G401.6 (cell line): ENCODE data around the gene NEU3.
"Not testable (repeated sequence)": the region's sequence is repeated elsewhere in the genome, so short reads cannot be mapped to it uniquely, and the experiment has no call there.

Source experiments
- FAIRE-seq: peaks from 2 replicates; lab custom pipeline; 2012; peaks lifted over from hg19 to GRCh38; lab: Jason Lieb, UNC

NEU3 gene, protein sequence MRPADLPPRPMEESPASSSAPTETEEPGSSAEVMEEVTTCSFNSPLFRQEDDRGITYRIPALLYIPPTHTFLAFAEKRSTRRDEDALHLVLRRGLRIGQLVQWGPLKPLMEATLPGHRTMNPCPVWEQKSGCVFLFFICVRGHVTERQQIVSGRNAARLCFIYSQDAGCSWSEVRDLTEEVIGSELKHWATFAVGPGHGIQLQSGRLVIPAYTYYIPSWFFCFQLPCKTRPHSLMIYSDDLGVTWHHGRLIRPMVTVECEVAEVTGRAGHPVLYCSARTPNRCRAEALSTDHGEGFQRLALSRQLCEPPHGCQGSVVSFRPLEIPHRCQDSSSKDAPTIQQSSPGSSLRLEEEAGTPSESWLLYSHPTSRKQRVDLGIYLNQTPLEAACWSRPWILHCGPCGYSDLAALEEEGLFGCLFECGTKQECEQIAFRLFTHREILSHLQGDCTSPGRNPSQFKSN

DNA sequence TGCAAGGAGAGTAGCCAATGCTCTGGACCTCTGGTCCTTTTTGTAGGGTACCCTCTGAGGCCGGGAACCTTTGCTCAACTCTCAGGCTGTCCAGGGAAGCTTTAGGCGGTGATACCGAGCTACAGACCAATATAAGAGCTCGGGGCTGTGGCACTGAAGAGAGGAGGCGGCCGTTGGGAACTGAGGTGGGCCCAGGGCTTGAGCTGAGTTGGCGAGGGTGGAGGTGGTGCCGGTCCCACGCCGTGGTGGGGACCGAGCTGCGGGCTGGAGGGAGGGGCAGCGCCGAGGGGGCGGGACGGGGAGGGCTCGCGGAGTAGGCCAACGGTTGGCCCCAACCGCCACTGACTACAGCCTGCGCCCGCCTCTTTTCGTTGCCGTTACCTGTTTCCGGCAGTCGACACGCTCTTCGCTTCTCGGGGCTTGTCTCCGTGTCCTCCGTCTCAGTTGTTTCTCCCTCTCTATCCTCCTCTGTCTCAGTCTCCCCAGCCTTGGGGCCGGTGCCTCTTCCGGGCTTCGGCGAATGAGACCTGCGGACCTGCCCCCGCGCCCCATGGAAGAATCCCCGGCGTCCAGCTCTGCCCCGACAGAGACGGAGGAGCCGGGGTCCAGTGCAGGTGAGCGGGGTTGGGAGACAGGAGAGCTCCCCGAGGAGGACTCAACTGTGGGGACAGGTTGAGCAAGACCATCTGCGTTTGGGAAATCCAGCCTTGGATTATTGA is at the start of gene NEU3:
Gene NEU3 (plus strand): TSS at position 393 of the 719 bp plus-strand sequence. CDS start 128 bp downstream, at position 521.
- peak; percentile 74 for FAIRE-seq

DNA sequence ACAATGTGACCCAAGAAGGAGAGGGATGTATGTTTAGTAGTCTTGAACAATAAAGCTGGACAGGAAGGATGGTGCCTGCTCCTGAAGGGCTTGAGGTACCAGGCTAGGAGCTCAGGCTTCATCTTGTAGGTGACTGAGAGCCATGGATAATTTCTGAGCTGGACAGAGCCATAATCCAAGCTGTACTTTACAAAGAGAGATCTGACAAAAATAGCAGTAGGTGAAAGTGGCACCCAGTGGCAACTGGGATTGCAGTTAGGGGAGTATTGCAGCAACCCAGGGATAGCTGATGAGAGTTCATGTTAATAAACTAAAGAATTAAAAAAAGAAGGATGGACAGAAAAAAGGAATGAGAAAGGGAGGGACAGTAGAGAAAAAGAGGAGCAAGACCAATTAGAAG is 47.2 kb upstream of the NEU3 start:
- no peak for FAIRE-seq

DNA sequence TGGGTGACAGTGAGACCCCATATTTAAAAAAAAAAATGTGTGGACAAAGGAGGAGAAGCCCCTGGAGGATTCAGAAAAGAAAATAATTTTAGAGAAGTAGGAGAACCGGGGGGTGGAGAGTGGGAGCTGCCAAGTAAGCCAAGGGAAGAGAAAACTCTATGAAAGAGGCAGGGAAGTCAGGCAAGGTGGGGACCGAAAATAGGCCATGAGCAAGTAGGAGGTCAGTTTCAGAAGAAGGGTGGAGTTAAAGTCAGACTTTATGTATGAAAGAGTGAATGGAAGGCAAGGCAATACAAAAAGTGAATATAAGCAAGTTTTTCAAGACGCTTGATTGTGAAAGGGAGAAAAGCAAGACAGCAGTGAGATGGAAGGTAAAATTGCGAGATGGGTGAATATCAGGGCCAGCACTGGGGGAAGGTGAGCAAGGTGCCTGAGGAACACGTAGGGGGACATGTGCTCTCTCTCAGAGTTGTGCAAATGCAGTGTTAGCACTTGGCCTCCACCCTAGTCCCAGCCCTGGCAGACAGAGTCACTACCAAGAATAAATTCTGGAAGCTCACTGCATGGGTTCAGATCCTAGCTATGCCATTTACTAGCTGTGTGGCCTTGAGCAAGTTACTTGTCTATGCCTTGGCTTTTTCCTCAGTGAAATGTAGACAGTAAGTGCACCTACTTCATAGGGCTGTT is 46.5 kb upstream of the NEU3 start:
- no peak for FAIRE-seq

DNA sequence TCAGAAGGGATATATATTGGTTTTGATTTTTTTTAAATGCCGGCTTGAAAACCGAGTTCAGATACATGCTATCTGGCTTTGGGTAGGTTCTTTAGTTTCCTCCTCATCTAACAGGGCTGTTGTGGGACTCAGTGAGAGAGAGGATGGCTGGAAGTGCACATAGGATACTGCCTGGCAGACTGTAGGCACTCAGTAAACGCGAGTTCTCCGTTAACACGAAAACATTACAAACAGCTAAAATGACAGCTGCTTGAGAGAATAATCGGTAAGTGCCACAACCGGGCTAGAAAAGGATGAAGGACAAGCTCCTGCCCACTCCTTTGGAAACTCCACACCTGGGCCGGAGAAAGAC is 40.2 kb upstream of the NEU3 start:
- no peak for FAIRE-seq

DNA sequence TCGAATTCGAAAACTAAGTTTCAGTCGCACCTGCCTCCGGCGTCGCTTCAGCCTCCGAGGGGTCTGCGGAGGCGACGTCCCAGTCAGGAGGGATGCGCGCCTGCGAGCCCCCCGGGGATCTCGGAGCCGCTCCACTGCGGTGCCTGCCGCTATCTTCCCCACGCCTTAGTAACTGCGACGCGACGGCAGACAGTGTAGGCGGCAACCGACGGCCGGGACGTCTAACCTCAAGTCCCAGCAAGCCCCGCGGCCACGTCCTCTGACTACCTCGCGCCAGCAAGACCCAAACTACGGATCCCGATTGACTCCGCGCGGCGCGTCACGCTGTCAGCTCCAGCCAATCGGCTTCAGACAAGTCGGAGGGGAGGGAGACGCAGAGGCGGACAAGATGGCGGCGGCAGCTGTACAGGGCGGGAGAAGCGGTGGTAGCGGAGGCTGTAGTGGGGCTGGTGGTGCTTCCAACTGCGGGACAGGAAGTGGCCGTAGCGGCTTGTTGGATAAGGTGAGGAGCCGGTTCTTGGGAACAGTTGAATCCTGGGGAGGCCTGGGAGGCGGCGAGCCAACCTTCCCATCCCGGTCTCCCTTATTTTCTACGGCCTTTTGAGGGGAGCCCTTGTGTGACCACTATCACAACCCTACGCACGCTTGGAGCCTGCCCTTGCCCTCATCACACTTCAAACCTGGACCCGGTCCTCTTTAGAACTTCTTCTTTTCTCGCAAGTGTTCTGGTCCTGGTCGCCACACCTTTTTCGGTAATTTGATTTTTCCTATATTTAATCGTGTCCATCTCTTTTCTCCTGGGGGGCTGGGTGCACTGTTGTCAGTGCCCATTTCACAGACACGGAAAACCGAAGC is 39.6 kb upstream of the NEU3 start, which contains the start of the genes SPCS2 and XRRA1:
Gene SPCS2 (plus strand): TSS at position 369 of the 855 bp plus-strand sequence. CDS start 20 bp downstream, at position 389.
Gene XRRA1 (minus strand): TSS at position 194 of the 855 bp plus-strand sequence. CDS start 8,213 bp downstream, outside the sequence.
- FAIRE-seq, result peak; percentile 96

DNA sequence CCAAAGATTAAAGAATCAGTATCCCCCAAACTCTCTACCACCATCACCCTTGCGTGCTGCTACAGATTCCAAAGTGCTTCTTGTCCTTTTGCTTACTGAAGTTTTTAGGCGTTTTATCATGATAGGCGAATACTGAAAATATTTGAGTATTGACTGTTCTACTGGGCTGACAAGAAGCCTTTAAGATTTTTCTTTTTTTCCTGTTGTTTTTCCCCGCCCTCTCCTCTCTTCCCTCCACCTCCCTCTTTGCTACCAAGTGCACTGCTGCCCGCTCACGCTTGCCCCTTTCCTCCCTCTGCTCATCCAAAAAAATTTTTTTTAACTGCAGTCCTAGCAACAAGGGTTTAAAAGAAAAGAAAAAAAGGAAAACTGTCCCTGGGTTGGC is 39.0 kb upstream of the NEU3 start:
- FAIRE-seq, result no peak

DNA sequence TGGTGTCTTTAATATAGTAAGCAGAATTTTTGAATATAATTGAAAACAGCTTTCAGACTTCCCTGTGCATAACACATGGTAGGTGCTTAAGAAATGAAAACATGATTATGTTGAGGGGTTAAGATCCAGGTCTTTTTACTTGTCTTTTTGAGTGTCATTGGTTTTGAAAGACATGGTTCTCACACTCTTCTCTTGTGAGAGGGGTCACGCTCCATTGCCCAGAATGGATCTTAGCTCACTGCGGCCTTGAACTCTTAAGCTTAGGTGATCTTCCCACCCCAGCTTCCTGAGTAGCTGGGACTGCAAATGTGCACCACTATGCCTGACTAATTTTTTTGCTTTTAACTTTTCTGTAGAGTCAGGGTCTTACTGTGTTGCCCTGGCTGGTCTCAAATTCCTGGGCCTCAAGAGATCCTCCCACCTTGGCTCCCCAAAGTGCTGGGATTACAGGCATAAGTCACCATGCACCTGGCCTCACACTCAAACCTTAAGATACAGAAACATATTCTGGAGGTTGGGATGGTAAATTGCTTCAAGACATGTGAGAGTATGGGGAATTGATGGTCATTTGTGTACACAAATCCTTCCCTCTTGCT is 38.3 kb upstream of the NEU3 start:
- no peak for FAIRE-seq

DNA sequence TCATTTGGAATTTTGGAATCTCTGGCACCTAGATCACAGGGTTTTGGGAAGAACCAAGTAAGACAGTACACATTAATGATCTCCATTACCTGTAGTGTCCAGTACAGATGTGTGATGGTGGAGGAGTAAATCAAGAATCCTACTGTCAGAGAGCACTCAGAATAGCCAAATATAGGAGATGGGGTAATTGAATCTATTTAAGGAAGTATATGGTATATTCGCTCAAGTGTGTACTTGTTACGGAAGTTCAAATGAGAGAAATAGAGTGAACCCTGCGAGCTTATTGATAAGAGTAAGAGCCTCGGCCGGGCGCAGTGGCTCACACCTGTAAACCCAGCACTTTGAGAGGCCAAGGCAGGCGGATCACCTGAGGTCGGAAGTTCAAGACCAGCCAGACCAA is 37.5 kb upstream of the NEU3 start:
- FAIRE-seq, result no peak

DNA sequence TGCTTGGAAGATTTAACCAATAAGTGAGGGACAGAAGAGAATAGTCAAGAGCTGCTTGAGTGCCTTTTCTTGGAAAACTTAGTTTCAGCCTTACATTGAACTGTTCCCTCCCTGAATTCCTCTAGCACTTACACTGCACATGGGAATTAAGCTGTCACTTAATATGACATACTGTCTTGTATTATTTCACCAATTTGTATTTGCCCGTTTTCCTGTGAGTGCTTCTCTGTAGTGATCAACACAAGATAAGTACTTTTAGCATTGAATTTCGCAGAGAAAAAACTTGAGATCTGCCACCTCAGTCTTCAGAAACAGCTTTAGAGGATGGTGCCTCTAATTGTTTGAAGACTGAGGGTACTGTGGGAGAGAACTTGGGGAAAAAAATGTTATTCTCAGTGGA is 36.0 kb upstream of the NEU3 start:
- FAIRE-seq, result no peak

DNA sequence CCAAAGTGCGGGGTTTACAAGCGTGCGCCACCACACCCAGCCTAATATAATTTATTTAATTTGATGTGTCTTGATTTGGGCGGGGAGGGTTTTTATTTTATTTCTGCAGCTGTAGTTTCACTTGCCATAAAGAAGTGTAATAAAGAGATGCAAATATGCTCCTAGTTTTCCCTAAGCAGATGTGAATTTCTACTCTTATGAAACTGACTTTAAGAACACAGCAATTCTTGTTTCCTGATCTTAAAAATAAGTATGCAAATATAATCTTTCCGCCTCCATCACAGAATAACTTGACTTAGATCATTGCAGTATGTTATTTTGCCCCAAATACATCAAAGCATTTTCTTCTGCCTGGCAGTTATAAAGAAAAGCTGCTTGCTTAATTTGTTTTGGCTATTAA is 35.3 kb upstream of the NEU3 start:
- no peak for FAIRE-seq

DNA sequence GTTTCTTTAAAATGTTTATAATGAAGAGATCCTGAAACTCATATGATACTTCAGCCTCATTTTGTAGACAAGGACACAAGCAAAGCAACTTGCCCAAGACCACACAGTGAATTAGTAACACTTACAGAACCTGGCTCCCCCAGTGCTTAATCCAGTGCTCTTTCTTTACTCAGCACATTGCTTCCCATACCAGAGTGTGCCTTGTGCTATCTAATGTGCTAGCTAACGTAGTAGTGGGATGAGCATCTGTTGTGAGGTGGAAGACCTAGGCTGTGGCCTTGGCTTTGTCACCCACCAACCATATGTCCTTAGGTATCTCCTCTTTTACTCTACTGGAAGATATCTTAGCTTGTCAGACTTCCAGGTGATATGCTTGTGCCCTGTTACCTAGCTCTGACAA is 34.5 kb upstream of the NEU3 start:
- FAIRE-seq, result no peak

DNA sequence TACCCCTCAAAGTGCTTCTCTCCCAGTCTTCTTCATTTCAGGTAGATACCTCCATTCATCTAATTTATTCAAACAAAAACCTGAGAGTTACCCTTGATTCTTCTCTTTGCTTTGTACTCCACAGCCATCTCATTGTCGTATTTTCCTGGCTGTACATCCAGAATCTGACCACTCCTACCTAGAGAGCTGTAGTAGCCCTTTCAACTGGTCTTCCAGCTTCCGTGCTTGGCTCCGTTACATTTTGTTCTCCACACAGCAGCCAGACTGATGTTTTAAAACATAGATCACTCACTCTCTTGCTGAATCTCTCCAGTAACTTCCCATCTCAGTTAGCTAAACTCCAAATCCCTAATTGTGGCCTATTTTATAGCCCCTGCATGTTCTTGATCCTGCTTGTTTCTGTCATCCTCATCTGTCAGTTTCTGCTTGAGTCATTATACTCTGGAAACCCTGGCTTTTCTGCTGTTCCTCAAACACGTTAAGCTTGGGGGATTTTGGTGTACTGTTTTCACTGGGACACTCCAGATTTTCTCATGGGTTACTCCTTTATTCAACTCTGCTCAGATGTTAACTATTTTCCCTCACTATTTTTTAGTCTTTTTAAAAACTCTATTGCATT is 32.2 kb upstream of the NEU3 start:
- FAIRE-seq, result no peak

DNA sequence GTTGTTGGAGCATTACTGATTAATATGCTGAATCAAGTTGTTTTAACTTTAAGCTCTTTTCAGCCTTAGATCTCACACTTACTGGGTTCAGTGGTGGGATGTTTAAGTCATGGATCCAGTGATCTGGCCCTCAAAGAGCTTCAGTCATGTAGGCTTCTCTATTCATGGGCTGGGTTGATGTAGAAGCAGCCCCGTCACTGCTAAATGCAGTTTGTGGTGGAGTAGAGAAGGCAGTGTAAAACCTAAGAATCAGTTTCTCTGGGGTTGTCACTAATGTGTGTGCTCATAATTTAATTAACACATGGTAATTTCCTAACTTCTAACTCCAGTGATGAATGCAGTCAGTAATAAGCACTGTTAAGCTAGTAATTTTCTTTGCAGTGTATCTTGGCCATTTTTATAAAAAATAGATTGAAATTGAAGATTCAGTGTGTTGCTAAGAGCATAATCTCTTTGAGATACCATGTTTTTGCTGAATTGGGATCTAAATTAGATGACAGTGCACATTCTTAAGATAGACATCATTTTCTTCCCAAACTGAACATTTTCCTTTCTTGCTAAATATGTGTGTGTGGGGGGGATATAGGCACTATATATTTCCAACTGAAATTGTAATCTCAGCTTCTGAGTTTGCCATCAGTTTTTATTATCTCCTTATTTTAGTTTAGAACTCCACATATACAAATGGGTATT is 30.6 kb upstream of the NEU3 start:
- FAIRE-seq, result no peak

DNA sequence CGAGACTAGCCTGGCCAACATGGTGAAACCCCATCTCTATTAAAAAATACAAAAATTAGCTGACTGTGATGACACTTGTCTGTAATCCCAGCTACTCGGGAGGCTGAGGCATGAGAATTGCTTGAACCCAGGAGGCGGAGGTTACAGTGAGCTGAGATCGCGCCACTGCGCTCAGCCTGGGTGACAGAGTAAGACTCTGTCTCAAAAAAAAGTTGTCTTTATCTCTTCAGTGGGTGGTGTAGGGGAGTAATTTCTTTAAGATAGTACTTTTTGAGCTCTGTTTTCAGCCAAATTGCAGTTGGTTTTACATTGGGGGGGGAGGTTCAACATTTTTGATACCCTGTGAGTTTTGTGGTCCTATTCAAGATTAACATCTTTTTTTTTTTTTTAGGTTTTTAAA is 28.6 kb upstream of the NEU3 start:
- FAIRE-seq, result not testable (repeated sequence)

DNA sequence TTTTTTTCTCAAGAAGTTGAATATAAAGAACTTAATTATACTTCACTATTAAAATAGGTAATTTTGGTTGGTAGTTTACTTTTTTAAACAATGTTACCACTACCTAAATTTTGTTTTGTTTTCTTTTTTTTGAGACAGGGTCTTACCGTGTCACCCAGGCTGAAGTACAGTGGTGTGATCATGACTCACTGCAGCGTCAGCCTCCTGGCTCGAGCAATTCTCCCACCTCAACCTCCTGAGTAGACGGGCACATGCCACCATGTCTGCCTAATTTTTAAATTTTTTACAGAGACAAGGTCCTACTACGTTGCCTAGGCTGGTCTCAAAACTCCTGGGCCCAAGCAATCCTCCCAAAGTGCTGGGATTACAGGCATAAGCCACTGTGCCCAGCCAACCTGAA is 22.1 kb upstream of the NEU3 start:
- no peak for FAIRE-seq

DNA sequence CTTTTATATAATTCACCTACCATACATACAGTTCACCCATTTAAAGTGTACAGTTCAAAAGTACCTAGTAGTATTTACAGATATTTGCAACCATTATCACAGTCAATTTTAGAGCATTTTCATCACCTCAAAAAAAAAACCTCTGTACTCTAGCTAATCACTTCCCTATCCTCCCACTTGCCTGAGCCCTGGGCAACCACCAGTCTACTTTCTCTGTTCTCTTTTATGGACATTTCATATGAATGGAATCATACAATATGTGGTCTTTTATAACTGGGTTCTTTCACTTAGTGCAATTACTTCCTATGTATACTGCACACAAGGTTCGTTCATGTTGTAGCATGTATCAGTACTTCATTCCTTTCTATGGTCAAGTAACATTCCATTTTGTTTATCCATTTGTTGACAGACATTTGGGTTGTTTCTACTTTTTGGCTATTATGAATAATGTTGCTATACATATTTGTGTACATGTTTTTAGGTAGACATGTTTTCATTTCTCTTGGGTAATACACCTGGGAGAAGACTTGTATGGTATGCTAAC is 17.8 kb upstream of the NEU3 start:
- no peak for FAIRE-seq

DNA sequence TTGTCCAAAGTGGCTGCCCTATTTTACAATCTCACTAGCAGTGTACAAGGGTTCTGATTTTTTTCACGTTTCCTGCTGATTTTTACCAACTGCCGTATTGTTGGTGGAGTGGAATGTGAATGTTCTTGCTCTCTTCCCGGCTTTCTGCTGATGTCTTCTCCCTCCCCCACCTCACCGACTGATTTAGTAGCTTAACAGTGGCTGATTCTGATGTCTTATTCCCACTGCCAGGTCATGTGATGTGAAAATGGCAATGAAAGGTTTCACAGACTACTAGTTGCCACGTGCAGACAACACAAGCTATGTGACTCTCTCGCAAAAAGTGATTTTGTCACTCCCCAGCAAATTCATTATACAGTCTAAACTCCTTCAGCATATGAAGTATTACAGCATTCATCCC is 17.3 kb upstream of the NEU3 start:
- FAIRE-seq, result no peak

DNA sequence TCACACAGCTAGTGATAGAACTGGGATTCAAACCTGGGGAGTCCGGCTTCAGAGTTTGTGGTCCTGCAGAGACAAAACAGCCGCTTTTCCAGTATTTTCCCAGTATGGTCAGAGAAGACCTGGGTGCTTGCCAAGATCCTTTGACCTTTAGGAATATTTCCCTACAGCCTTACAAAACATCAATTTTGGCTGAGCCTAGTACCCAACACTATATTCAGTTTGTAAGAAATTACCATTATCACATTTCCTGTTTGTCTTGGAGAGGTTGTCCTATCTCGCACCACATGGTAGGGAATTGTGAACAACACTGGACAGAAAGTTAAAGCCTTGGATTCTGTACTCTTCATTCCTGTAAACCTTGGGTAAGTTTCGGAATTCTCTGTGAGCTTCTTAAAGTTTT is 10.7 kb upstream of the NEU3 start:
- FAIRE-seq, result no peak

DNA sequence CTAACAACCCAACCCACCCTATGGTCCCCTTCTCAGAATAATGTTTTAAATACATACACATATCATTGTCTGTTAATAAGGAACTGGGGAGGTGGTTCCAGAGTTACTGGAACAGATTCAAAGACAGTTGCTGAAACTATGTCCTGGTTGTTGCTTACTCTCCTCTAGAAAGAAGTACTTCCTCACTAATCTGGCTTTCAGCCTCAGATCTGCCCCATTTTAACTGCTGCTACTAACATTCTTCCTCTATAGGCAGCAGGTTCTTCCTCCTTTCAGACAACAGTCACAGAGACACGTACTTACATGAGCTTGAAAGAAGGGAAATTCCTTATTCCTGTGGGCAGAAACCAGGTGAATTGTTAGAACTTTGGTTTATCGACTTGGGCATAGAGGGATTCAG is 8.1 kb upstream of the NEU3 start:
- no peak for FAIRE-seq

DNA sequence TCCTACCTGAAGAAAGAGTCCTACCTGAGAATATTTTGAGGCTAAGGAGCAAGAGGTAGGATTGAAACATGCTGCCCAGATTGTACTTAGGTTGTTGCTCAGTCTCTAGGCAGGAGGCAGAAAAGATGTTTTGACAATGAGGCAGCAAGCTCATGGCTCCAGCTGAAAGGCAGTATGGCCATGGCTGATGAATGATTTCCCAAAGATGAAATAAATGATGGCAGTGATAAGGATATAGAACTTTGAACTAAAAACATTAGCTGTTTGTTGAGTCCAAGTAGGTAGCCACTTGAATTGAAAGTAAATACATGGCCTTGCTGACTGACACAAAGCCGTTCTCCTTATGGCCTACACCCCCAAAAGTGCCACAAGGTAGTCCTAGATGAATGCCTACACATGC is 6.8 kb upstream of the NEU3 start:
- FAIRE-seq, result no peak
